NCI-H2107 treated with DMSO at 0.1 percent for 48 hours (cell line): ENCODE data around the gene IGFL3.
"Not testable (repeated sequence)": the region's sequence is repeated elsewhere in the genome, so short reads cannot be mapped to it uniquely, and the experiment has no call there.

ENCODE experiments used
- DNase-seq: peaks from one replicate; lab custom pipeline; 2025; ENCODE audit not compliant: unreplicated experiment; lab: John Stamatoyannopoulos, UW

The IGFL3 gene

DNA sequence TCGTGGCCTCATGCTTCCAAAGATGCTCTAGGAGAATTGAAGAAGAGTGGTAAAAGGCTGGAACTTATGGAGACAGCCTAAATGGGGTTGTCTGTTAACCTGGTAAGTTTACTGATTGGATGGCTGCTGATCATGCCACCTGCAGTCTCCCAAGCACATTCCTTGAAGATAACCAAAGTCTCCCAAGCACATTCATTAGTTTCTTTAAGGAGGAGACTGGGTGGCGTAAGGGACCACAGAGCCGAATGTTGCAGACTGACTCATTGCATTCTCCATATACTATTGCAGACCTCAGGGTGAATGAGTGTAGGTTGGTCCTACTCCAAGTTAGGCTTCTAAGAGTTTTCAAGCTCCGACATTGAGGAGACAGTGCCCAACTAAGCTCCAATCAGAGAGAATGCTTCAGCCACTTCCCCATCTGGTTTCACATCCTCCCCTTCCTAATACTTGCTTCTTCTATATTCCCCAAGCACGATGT lies at the start of gene IGFL3:
Gene IGFL3 (minus strand): TSS at position 51 of the 478 bp plus-strand sequence. CDS start 39 bp downstream, at position 12.
- no peak for DNase-seq

DNA sequence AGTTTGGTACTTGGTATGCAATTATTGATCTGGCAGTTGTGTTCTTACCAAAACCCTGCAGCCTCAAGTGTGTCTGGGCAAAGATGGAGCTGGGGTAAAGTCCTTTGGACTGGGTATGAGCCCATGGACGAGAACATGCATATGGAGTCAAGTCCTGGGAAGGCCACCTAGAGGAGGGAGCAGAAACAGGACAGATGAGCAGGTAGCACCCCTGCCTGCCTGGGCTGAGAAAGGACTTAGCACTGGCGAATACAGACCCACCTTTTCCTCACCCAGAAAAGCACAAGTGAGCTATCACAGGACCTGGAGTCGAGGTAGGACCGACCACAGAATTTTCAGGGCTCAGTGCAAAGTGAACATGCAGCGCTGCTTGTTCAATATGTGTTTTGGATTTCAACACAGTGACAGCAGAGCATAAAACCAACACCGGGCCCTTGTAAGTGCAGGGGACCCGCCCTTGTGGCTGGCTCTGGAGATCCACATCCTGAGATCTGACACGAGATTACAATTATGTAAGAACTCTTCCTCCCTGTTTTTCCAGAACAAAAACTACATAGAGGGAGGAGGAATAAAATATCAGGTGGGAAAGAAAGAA lies 49.5 kb upstream of the IGFL3 start:
- DNase-seq: no peak

DNA sequence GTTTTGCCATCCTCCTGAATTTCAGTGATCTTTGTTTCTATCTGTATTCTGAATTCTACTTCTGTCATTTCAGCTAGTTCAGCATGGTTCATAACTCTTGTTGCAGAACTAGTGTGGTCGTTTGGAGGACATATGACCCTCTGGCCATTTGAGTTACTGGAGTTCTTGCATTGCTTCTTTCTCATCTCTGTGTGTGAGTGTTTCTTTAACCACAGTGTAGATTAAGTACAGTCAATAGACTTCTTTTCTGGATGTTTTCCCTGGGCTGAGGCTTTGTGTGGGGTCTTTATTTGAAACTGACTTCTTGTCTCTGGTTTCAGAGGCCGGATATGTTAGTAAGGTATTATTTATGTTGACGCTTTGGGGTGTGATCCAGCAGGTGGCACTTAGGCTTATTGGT lies 38.2 kb upstream of the IGFL3 start:
- DNase-seq: no peak

DNA sequence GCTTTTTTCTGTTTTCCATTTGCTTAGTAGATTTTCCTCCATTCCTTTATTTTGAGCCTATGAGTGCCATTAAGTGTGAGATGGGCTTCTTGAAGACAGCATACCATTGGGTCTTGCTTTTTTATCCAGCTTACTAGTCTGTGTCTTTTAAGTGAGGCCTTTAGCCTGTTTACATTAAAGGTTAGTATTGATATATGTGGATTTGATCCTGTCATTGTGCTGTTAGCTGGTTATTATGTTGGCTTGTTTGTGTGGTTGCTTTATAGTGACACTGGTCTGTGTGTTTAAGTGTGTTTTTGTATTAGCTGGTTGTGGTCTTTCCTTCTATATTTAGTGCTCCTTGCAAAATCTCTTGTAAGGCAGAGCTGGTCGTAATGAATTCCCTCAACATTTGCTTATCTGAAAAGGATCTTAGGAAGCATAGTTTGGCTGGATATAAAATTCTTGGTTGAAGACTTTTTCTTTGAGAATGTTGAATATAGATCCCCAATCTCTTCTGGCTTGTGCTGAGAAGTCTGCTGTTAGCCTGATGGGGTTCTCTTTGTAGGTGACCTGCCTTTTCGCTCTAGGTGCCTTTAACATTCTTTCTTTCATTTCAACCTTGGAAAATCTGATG lies 37.3 kb upstream of the IGFL3 start:
- DNase-seq: not testable (repeated sequence)

DNA sequence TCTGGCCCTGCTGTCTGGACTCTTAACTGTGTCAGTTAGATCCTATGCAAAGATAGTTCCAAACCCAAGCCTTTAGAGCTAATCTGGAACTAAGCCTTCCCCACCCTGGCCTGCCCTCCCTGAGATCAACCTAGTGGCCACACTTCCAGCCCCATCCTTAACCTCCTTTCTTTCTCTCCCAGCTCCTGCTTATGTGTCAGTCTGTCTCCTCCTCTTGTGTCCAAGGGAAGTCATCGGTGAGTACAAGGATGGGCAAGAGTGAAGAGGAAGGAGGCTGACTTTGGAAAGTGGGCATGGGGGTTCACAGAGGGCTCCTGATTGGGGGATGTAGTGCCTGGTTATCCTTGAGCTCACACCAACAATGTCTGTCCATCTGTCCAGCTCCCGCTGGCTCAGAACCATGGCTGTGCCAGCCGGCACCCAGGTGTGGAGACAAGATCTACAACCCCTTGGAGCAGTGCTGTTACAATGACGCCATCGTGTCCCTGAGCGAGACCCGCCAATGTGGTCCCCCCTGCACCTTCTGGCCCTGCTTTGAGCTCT lies 35.8 kb upstream of the IGFL3 start:
- no peak for DNase-seq

DNA sequence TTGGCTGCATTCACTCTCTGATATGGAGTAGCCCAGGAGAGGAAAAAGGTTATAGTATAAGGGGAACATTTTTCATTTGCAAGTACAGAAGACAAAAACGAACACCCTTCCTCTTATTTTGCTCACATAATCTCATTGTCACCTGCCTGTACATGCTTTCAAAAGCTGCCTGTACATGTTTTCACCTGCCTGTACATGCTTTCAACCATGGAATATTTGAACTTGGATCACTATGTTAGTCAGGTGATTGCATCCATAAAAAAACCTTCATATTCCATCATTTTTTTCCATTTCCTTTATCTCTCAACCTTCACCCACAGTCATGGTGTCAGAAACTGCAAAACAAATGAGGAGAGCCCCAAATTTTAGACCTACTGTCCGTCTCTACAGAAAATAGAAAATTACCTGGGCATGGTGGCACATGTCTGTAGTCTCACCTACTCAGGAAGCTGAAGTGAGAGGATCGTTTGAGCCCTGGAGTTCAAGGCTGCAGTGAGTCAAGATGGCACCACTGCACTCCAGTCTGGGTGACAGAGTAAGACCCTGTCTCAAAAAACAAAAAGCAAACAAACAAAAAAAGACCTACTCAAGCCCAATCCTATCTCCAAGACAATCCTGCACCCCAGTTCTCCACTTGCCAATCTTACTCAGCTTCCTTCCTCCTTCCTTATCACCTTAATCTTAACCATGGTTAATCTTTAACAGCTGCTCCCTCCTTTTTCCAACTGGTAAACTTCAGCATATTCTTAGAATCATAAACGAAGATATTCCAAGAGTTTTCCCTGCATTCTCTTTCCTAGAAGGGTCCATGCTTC lies 35.1 kb upstream of the IGFL3 start:
- no peak for DNase-seq

DNA sequence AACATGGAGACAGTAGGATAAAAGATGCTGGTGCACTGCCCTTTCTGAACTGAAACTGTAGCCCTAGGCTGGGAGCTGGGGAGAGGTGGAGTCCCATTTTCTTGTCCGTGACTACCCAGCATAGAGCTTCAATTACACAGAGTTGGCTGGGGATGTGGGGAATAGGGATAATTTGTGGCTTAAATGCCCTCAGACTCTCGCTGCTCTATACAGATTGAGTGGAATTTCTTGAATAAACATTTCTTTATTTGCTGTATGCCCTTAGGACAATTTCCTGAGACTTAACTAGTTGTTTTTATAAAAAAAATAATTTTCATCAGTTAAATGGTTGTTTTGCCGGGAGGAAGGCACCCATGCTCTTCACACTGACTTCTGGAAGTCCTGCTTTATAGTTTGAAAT lies 30.7 kb upstream of the IGFL3 start:
- no peak for DNase-seq

DNA sequence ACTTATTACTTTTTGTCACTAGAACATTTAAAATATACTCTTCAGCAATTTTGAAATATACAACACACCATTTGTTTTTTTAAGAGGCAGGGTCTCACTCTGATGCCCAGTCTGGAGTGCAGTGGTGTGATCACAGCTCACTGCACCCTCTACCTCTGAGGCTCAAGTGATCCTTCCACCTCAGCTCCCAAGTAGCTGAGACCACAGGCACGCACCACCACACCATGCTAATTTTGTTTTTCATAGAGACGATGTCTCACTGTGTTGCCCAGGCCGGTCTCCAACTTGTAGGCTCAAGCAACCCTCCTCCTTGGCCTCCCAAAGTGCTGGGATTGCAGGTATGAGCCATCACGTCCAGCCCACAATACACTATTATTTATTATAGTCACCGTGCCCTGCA lies 26.1 kb upstream of the IGFL3 start:
- DNase-seq: no peak

DNA sequence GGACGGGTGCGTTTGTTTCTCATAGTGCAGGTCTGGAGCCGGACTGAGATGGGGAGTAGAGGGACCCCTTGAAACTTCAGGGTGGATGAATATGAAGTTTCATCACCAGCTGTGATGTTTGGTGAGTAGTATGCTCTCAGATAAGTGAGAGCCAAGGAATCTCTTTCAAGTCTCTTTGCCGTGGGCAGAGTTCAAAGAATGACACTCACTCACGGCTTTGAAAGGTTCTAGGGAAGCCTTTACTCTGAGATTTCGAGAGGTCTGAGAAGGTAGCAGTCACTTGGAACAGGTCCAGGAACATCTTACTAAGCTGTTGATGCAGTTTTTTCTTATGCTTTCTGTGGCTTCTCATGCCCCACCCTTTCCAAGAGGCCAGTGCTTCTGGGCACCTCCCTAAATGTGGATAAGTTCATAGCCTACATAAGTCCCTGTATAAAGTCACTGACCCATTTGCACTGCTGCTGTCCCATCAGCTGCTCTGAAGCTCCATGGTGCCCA lies 23.4 kb upstream of the IGFL3 start, which contains the start of gene IGFL2:
Gene IGFL2 (plus strand): TSS at position 448 of the 498 bp plus-strand sequence. CDS start 41 bp downstream, at position 489.
- DNase-seq: no peak

DNA sequence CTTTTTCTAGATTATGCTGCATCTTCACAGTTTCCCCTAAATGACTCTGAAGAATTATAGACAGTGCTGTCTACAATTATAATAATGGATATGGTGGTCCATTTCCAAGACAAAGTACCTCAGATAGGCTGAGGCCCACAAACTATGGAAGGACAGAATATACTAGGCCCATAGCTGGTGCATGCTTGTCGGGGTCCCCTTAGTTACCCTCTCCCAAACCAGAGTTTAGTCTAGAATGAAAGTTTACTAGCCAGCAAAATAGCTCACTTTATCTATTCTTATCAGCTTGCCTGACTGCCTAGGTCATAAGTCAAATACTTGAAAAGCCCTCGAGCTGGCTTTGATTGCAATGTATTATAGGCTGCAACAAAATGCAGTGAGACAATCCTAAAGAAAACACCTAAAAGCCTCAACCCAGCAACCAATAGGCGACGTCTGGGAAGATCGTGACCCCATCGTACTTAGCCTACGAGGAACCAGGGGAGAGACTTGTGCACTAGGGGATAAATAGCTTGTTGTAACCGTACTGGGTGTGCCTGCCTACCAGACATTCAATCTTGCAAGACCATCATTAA lies 22.8 kb upstream of the IGFL3 start:
- no peak for DNase-seq

DNA sequence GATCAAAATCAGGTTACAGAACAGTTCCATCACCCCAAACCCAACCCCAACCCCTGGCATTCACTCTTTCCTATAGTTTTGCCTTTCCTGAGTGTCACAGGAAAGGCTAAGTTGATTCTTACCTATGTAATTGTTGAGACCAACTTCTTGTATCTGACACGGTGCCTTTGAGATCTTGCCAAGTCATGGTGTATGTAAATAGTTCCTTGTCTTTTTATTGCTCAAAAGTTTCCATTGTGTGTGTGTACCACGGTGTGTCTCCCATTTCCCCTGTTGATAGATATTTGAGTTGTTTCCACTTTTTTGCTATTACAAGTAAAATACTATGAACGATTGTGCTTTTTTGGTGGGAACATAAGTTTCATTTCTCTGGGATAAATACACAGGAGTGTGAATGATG lies 20.3 kb upstream of the IGFL3 start:
- no peak for DNase-seq

DNA sequence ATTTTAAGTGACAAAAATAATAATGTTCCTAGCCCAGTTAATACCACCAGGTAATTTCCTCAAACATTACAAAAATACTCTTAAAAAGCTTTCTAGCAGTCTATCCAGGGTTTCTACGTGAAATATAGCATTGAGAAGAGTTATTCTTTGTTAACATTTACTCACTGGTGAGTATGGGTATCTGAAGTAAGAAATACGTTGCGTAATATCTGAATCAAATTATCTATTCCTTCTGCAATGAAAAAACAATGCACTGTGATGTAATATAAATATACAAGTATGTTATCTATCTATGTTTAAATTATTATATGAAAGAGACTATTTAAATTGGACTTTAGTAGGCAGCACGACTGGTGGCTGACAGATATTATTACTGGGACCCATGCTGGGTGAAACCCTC lies 17.8 kb upstream of the IGFL3 start:
- no peak for DNase-seq

DNA sequence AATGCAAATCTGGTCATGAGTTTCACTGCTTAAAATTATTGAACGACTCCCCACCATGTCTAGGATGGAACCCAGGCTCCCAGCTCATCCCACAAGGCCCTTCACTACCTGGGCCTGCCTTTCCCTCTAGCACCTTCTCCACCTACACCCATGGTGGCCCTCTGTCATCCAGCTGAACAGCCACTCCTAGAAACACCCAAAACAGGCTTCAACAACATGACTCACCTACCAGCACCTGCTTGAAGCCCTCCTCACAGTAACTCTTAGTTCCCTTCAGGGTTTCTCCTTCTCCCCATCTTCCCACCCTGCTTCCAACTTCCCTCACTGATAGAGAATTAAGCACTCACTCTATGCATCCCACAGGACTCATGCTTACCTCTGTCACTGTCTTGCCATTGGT lies 16.9 kb upstream of the IGFL3 start:
- no peak for DNase-seq

DNA sequence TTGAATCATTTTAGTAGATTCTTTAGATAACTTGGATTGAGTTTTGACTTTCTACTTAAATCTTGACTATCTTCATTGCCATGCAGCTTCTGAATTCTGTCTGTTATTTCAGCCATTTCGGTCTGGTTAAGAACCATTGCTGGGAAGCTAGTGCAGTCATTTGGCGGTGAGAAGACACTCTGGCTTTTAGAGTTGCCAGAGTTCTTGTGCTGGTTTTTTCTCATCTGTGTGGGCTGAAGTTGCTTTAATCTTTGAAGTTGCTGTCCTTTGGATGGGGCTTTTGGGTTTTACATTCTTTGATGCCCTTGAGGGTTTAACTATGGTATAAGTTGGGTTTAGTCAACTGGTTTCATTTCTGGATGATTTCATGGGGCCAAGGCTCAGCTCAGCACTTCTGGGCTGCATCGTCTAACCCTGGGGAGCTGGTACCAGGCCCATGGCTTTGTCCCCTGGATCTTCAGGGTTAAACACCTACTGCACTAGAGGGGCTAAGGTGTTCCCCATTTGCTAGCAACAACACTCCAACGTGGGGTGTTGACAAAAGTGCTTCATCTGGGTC lies 13.5 kb upstream of the IGFL3 start:
- no peak for DNase-seq

DNA sequence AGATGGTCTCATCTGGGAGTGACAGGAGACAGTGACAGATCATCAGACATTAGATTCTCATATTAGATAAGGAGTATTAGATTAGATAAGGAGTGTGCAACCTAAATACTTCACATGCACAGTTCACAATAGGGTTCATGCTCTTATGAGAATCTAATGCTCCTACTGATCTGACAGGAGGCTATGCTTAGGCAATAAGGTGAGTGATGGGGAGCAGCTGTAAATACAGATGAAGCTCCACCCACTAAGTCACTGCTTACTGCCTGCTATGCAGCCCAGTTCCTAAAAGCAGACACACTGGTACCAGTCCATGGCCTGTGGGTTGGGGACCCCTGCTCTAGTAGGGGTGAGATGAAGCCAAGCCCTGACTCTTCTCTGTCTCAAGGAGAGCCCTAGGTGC lies 10.0 kb upstream of the IGFL3 start:
- no peak for DNase-seq

DNA sequence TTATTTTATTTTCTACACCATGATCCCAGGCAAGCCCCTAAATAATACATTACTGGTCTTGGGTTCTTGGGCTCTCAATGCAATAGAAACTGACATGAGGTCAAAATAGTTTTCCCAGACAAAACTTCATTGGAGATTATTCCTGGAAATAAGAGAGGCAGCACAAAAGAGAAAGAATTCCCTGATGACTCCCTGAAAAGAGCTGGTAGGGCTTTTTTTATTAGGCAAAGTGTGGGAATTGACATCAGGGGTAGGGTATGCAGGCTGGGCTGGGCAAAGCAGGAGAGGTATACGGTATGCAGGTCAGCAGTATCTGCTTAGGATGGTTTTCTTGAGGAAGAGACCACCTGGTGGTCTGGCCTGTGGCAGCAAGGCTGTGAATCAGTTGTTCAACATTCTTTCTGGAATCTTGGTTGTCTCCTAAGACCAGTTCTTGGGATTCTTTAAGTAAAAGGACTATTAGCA lies 9.3 kb upstream of the IGFL3 start:
- no peak for DNase-seq

DNA sequence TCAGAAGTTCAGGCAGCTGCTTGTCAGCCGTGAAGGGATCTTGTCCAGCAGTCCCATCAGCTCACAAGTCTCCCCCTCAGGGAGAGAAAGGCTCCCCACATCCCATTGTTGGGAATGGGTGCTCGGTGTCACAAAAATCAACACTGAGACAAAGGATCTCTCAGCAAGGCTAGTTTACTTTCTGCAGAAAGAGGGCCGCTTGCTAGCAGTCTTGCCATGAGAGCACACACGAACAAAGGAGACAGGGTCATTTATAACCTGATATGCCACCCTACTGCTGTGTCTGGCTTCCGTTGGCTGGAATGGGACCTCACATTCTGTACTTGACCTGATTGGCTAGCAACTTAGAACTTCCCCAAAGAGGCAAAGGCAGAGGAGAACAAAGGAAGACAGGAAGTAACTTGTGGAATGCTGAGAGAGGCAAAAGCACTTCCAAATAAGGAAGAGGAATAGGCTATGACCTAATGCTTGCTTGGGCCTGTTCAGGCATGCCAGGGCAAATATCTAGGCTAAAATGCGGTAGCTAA lies 8.7 kb upstream of the IGFL3 start:
- peak; percentile 71 for DNase-seq

DNA sequence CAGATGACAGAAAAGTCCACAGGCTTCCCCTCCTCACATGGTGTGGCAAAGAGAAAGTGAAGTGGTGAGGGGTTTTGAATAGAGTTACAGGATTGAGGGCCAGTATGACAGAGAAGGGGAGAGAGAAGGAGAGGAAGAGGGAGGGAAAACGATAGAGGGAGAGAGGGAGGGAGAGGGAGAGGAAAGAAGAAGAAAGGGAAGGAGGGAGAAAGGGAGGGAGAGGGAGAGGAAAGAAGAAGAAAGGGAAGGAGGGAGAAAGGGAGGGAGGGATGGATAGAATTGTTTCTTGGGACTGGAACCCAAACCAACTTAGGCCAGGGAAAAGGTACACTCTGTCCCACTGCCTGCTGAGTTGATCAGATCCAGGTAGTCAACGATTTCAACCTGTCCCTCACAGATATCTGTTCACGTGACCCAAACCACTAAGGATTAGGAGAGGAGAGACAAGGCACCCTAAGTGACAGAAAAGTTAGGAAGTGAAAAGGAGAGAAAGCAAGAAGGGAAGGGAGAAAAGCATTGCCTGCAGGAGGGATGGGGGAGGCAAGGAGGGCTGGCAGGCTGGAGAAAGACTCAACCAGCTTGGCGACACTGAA lies 8.1 kb upstream of the IGFL3 start:
- no peak for DNase-seq

DNA sequence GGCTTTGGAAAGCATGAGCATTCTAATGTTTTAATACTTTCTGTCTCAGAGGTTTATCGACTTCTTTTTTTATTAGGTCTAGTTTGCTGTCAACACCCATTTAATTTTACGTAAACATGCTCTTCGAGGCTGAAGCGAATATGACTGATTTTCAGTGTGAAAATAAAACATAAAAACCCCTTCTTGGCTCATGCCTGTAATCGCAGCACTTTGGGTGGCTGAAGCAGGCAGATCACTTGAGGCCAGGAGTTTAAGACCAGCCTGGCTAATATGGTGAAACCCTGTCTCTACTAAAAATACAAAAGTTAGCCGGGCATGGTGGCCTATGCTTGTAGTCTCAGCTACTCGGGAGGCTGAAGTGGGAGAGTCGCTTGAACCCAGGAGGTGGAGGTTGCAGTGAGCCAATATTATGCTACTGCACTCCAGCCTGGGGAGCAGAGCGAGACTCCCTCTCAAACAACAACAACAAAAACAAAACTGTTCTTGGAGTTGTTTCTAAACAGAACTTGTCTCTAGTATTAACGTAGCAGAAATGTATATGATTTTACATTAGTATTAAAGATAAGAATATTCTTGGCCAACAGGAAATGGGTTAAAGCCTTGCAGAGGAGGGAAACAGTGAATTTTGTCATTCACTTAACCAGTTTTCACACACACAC lies 7.1 kb upstream of the IGFL3 start:
- no peak for DNase-seq
